ENCODE measurements around the gene RNH1.

The RNH1 gene

DNA sequence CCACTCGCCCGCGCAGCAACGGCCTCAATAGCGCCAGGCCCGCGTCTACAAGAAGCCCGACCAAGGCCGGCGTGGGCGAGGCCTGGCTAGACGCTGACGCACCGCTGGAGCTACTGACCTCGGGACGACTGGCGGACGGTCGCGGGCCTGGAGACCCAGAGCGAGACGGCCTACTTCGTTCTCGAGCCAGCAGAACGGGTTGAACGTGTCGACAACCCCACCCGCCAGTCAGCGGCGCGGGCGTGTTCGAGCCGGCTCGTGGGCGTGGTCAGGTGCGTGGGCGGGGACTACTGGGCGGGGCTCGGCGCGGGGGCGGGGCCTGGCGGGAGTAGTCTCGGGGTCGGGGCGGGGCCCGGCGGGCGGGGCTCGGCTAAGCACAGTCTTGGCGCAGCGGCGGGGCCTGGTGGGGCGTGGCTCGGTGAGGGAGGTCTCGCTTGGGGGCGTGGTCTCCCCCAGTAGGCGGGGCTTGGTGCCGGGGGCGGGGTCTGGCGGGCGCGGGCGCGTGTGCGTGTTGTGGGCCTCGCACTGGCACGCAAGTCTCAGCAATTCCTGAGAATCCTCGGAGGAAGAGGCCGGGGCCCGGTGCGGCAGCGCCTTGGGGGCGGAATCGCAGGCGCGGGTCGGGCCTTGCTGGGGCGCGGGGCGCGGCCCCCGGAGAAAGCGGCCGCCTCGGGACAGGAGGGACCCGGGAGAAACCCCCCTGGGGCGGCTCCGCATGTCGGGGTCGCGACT is at the start of gene RNH1:
Gene RNH1 (minus strand): TSS at position 248 of the 732 bp plus-strand sequence. CDS start 5,080 bp downstream, outside the sequence.
- DNase-seq (ENCODE audit: low spot score), result peak; percentile 99

DNA sequence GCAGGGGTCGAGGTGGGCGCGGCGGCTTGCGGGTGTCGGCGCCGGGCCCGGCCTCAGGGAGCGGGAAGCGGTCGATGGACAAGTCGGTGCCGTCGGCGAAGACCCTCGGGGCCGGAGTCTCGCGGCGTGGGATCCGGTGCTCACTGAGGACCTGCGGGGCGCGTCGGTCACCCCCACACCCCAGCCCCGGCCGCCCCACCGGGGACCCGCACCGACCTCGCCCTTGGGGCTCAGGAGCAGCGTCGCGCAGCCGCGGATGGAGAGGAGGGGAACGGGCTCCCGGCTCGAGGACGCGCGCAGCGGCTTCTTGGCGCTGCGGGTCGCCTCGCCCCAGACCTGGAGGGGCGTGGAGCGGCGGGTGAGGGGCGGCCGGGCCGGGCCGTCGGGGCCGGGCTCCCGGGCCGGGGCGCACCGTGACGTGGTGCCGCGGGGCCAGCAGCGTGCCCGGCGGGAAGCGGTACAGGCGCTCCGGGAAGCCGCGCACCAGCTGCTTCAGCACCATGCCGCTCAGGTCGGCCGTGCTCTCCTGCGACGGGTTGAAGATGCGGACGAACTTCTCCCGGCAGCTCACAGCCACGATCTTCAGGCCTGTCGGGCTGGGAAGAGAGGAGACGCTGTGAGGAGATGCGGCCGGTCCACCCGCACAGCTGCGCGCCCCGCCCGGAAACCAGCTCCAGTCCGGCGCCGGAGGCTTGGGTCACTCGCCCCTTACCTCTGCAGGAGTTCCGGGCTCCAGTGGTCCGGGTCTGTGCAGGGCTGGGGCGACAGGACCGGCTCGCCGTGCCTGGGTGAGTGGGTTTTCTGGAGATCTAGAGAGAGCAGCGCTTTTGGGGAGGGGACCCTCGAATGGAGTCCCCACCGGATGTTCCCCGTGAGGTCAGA is 49.0 kb upstream of the RNH1 start:
- DNase-seq (ENCODE audit: low spot score), result no peak

DNA sequence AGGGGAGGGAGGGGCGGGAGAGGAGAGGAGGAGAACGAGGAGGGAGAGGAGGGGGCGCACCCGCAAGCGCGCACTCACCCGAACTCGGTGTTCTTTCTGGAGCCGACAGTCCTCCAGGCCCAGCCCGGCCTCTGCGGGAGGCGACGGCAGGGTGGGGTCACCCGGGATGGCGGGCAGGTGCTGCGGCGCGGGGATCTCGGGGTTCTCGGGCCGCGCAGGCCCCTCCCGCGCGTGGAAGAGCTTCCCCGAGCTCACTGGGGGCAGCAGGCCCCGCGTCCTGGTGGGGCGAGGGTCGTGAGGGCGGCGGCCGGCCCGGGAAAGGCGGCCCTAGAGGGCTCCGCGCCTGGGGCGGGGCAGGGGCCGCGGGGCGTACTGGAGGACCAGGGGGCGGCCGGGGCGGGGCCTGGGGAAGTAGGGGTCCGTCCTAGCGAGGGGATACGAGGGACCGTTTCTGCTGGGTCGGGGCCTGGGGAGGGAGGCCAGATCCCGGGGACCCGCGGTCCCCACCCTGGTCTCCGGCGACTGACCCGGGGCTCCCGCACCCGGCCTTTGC is 48.3 kb upstream of the RNH1 start:
- DNase-seq (ENCODE audit: low spot score), result no peak

DNA sequence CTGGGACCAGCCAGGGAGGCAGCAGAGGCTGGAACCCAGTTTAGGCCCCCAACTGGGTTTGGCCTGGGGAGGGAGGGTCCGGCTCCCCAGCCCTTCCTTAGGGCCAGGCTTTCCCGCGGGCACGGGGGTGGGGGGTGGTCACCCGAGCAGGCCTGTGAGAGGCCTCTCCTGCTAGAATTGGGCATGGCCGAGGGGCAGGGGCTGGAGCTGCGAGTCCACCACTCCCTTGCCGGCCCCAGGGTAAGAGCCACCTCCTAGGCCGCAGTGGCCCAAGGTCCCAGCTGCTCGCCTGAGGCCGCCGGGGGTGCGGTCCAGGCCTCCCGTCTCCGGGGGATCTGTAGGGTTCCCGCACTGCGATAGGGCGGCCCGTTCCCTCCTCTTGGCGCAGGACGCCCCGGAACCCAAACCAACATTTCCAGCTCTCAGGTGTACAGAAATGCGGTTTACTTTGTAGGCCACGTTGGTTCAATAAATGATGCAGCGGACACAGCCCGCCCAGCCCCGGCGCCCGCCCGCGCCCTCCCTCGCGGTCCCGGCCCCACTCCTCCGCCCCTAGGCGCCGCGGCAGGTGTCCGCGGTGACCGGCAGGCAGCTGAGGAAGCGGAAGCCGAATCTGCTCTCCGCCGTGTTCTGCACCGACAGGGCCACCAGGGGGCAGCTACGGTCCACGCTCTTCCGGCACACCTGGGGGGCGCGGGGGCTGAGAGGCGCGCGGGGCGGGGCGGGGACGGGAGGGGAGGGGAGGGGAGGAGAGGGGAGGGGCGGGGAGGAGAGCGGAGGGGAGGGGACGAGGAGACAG is 47.6 kb upstream of the RNH1 start:
- peak; percentile 71 for DNase-seq (ENCODE audit: low spot score)

DNA sequence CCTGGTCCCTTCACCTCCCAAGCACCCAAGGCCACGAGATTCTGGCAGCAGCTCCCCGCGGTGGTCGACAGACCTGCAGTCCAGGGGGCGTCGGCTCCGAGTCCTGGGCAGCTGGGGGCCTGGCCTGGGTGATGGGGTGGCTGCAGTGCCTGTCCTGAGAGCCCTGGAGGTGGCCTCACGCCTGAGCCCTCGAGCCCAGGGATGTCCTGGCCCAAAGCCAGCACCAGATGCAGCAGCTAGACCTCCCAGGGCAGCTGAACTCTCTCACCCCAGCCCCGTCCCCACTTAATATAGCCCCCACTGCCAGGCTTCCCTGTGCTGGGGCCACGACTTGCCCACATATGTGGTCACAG is 46.9 kb upstream of the RNH1 start:
- DNase-seq (ENCODE audit: low spot score), result no peak

DNA sequence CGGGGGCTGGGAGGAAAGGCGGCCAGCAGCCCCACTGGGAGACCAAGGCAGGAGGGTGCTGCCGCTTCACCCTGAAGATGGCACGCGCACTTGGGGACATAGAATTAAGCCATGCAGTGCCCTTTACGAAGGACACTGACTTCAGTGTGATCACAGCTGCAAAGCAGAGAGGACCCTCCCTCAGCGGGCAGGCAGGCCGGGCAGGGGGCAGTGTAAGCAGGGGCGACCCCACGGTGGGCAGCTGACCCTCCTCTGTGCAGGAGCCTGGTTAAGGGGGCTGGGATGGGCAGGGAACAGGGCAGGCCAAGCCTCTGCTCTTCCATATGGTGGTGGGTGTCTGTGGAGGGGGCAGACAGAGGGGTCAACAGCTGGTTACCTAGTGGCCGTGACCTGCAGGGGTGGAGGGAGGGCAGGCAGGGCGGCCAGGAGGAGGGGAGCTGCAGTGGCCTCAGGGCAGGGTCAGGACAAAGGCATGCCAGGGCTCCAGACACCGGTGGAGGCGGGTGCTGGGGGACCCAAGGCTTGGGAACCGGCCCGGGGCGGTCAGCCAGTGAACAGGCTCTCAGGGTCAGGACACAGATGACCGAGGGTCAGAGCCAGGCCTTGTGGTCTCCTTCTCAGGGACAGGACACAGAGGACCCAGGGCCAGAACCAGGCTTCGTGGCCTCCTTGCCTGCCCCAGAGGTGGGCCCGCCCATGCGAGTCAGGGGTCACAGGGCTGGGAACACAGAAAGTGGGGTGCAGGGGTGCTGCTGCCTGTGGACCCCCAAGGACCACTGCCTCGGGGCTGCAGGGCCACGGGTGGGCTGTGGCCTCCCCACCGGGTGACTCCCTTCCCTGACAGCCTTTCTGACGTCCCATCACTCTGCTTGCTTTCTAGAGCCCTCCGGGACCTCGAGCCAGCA is 46.3 kb upstream of the RNH1 start:
- no peak for DNase-seq (ENCODE audit: low spot score)

DNA sequence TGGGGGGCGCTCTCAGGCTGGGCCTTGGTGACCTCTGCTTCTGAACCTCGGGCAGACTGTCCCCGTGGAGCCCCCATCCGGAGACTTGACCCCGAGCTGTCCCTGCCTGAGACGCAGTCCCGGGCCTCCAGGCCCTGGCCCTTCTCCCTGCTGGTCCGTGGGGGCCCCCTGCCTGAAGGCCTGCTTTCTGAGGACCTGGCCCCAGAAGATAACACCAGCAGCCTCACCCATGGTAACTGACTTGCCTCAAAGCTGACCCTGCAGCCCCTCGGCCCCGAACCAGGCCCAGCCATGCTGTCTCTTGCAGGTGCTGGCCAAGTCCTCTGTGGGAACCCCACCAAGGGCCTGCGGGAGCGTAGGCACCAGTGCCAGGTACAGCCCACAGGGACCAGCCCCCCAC is 44.6 kb upstream of the RNH1 start:
- DNase-seq (ENCODE audit: low spot score), result no peak

DNA sequence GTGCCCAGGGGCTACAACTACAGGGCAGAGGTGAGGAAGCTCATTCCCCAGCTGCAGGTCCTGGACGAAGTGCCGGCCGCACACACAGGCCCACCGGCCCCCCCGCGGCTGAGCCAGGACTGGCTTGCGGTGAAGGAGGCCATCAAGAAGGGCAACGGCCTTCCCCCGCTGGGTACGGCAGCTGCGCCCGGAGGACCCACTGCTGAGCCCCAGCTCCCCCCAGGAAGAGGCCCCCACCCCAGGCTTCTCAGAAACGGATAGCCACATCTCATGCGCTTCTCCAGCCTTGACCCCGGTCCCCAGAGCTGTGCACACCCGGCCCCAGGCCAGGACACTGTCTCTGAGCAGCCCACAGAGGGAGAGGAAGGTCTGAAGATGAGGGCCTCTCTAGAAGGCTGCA is 44.1 kb upstream of the RNH1 start:
- no peak for DNase-seq (ENCODE audit: low spot score)

DNA sequence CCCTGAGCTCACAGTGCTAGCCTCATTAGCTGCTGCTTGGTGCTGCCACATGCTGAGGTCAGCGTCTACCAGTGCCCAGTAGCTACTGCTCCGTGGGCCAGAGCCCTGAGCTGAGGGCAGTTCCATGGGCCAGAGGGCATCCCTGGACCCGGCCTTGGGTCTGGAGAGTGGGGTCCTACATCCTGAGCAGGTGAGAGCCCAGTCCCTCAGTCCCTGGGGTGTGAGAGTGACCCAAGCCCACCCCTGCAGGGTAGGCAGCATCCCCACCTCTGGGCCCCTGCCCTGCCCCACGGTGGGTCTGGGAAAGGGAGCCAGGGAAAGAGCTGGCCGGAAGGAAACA is 43.7 kb upstream of the RNH1 start:
- no peak for DNase-seq (ENCODE audit: low spot score)

DNA sequence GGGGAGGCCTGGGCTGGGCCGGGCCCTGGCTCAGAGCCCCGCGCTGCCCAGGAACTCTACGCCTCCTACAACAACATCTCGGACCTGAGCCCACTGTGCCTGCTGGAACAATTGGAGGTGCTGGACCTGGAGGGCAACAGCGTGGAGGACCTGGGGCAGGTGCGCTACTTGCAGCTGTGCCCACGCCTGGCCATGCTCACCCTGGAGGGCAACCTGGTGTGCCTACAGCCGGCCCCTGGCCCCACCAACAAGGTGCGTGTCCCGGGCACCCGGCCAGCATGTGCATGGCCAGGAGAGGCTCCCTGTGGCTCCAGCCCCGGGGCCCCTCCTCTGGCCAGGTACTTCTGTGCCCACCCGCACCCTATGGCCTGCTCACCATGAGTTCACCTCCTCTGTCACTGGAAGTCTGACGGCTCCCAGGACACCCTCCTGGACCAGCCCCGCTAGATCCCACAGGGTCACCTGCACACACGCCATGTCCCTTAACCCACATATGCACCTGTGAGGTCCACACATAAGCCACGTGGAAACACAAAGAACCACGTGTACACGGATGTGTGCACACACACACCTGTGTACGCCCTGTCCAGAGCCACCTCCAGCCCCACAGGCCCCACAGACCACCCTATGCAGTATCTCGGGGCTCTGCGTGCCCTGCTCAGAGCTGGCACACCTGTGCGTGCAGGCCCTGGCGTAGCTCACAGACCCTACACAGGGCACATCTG is 43.1 kb upstream of the RNH1 start:
- no peak for DNase-seq (ENCODE audit: low spot score)

DNA sequence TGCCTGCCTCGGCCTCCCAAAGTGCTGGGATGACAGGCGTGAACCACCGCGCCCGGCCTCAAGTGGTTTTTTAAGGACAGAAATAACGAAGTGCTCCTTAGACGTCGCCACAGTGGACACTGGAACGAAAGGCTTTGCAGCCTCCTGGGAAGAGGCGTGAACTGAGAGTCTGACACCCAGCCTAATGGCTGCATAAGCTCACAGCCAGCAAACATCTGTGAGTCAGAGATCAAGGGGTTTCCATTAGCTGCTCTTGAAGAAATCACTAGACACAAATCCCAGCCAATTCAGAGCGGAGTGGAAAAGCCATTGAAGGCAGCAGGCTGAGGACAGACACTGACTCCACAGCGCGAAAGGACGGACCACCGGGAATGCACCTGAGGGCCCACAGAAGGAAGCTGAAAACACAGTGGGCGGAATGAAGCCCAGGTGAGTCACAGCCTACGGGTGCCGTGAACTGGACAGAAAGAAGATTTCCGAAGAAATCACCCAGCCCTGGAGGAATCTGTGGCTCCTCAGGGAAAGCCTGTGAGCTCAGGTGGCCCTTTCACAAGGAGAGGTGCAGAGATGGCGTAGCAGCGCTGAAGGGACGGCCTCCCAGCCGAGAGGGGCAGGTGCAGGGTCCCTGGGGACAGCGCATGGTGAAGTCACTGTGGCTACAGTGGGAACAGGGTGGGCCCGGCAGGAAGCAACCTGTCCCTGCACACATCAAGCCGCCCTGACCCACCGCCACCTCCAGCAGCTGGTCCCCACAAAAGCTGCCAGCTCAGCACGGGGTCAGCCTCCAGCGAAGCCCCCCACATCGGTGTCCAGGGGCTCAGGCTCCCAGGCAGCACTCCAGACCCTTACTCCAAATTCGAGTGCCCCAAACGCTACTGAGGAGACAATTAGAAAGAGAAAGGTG is 41.9 kb upstream of the RNH1 start:
- no peak for DNase-seq (ENCODE audit: low spot score)

DNA sequence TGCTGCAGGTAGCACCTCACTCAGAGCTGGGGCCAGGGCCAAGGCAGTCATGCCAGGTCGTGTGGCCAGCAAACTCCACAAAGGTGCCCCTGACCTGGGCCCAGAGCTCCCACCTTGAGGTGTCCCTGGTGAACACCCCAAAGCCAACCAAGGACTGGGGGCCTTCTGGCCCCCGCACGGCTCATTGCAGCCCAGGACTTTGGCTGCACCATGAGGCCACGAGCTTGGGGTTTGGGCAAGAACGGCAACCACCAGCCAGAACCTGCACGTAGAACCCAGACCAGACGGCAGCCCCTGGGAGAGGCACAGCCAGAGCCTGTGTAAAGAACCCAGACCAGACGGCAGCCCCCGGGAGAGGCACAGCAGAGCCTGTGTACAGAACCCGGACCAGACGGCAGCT is 38.1 kb upstream of the RNH1 start:
- DNase-seq (ENCODE audit: low spot score), result no peak

DNA sequence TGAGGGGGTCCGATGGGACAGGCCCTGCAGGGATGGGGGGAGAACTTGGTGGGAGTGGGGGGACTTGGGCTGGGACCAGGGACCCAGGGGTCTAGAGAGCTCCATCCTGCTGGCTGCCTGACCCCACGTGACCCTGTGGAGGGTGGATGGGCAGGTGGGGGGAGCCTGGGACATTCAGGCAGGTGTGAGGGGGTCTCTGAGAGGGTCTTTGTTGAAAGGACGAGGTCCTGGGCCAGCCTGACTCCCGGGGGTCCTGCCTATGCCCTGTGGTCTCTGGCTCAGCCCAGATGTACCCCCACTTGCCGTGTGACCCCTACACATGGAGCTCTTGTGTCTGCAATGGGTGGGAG is 37.8 kb upstream of the RNH1 start:
- DNase-seq (ENCODE audit: low spot score), result no peak

DNA sequence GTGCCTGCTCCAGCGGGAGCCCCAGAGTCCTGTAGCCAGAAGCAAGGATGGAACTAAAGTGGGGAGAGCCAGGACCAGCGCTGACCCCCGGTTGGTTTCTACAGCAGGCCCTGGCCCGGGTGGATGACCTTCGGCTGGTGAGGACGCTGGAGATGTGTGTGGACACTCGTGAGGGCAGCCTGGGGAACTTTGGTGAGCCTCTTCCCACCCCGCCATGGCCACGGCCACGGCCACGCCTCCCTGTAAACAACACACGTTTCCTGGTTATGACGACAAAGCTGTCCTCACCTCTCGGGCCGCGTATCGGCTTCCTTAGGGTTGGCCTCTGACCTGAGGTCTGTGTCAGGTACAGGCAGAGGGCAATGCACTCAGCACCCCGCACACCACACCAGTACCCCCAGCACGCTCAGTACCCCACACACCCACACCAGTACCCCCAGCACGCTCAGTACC is 34.4 kb upstream of the RNH1 start:
- DNase-seq (ENCODE audit: low spot score), result no peak

DNA sequence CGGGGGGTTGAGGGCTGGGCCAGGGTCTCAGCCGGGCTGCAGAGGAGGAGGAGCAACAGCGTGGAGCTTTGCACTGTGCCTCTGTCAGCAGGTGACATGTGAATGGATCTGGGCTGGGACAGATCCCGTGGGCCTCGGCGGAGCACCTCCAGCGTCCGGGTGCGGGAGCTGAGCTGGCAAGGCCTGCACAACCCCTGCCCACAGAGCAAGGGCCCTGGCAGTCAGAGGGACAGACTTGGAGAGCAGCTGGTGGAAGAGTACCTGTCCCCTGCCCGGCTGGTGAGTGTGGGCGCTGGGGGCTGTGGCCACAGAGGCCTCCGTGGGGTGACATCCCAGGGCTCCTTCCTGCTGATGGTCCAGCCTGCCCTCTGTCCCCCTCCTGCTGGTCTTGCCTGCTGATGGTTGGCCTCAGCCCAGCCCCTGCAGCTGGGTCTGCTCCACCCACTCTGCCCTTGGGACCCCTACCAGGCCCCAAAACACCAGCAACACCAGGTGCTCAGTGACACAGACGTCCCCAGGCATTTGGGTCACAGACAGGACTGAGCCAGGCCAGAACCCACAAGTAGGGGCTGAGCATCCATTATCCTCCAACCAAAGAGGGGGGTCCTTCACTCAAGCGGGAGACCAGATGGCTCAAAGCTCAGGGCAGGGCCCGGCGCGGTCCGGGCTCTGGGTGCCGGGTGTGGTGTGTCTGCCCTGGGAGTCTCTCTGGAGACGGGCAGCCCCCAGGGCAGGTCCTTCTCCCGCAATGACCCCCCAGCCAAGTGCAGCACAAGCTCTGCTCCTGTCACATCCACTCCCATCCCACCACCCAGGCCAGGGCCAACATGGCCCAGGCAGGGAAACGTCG is 33.8 kb upstream of the RNH1 start:
- no peak for DNase-seq (ENCODE audit: low spot score)

DNA sequence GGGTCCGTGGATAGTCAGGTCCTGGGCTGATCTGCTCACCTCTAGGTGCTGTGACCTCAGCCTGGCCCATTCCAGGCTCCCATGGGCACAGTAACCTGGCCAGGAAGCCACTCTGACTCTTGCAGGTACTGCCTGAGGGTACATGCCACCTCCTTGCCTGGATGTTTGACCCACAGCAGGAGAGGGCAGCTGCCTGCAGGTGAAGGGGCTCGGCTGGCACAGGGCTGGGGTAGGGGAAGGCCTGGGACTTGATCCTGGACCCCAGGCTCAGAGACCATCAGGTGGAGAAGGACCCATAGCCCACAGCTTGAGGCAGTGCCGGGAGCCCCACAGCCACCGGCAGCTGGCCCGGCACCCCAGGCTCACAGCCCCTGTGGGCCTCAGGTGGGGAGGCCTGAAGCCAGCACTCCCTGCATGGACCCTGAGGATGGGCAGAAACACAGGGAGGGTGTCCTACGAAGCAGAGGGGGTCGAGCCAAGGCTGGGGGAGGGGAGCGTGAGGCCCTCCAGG is 33.0 kb upstream of the RNH1 start:
- DNase-seq (ENCODE audit: low spot score), result no peak

DNA sequence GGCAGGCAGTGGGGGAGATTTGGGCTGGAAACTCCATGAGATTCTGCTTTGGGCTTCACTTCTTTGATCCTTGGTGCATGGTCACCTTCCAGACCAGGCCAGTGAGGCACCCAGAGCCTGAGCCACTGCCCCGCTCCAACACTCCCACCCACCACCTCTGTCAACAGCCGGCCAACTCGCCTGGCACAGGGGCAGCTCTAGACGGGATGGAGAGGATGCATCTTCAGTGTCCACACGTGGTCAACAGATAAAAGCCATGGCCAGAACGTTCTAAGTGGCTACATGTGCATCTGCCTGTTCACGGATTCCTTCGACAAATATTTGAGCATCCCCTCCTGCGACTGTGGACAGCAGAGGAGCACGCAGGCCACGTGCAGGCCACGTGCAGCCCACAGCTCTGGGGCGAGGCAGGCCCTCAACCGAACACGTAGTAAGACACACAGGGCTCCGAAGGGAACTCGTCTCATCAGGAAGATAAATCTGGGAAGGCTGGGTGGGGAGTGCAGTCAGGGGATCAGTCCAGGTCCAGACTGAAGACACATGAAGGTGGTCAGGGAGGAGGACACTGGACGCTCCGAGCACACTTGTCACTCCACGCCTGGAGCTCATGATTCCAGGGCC is 31.5 kb upstream of the RNH1 start:
- DNase-seq (ENCODE audit: low spot score), result no peak
